ENCODE results near the gene MTHFD1L.
"Not testable (repeated sequence)": the region's sequence is repeated elsewhere in the genome, so short reads cannot be mapped to it uniquely, and the experiment has no call there.

The MTHFD1L gene

DNA sequence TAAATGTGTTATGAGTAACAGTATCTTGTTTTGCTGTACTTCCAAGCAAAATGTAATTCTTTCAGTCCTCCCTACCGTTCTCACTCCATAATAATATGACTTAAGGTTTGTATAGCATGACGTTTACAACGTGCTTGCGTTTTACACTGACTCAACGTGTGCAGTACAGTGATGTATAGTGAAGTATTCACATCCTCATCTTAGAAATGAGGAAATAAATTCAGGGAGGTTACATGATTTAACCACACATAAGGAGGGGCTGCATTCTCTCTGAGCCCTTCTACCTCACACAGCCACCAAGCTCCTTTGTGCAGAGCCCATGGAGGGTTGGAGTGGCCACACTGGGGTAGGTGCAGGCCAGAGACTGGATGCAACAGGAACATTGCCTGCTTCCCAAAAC is 164.5 kb downstream of the MTHFD1L start:
- intact Hi-C loops (cut with DNase I) = no loop called here
- DNase-seq = no peak

DNA sequence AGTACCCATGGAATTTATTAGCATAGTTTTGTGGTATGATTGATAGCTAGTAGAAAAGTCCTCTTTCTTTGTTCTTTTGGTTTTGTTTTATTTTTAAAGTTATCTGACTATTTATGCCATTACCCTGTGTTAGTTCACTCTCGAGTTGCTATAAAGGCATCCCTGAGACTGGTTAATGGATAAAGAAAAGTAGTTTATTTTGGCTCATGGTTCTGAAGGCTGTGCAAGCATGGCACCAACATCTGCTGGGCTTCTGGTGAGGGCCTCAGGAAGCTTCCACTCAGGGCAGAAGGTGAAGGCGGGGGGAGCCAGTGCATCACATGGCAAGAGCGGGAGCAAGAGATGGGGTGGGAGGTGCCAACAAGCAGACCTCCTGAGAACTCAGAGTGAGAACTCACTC is 166.5 kb downstream of the MTHFD1L start:
- DNase-seq = no peak
- intact Hi-C loops (cut with DNase I) = no loop called here

DNA sequence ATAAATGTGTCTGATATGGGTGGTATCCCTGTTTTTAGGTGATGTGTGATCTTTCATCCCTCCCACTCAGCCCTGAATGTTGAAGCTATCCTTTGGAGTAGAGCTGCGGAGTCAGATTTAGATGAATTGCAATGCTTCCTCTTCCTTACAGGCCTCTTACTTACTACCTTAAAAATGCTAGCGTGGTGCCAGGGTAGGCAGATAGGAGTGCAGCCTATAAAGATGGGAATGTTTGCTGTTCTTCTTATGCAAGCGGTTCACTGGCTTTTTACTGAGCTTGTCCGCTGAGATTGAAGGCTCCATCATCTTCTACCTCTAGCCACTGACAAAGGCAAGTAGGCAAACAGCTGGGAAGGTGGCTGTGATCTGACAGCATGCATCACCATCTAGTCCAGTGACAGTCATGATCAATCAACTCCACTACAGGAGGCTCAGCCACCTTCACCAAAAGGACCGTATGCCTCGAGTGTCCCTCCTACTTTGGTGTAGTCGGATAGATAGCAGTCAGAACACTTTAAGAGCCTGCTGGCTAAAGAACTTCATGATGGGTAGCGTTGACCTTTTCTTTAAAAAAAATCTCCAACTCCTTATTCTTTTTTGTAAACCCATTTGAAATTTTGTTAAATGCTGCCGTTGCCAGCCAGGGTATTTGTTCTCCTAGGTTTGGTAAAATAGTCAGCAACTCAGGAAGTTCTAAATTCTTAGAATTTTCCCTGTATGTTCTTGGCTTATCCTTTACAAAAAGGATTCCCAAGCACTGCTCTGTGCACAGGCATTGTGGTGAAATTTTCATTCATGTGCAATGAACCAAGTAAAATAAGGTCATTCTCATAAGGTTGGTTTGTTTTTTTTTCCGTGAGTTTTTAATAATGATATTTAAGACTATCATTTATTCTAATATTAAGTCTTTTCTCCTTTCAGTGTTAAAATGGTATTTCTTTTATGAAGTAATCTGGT is 169.6 kb downstream of the MTHFD1L start:
- DNase-seq = no peak
- intact Hi-C loops (cut with DNase I) = no loop called here

GRCh38 chr6:151036211-151036721 is 170.8 kb downstream of the MTHFD1L start:
- DNase-seq; intact Hi-C loops (cut with DNase I): not testable (repeated sequence)

GRCh38 chr6:151036869-151037680 is 171.6 kb downstream of the MTHFD1L start:
- intact Hi-C loops (cut with DNase I) = no loop called here
- DNase-seq = no peak

GRCh38 chr6:151038616-151039015 is 173.1 kb downstream of the MTHFD1L start:
- DNase-seq = no peak
- intact Hi-C loops (cut with DNase I) = no loop called here

DNA sequence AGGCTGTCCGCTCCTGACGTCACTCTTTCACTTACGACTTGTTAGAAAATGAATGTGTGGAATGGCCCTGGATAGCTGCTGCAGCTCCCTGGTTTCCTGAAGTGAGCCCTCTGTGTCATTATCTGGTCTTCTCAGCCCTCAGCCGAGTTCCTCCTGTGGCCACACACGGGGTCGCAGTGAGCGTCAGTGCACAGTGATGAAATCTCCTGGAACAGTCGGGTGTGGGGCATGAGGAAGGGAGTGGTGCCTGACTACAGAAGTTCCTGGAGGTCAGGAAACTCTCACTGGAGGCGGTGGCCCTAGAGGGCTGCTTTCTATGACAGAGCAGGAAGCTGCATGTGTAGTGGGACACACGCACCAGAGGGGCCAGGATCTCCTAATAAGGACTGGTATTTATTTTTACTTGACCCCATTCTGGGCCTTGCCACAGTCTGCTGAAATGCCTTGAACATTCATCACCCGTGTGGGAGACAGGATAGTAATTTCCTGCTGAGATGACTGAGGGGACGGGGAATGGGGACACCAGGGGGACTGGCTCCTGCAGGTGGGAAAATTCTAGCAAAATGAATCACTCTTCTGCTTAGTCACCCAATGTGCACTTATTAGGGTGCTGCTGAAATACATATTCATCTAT is 175.5 kb downstream of the MTHFD1L start:
- intact Hi-C loops (cut with DNase I); DNase-seq: not testable (repeated sequence)

DNA sequence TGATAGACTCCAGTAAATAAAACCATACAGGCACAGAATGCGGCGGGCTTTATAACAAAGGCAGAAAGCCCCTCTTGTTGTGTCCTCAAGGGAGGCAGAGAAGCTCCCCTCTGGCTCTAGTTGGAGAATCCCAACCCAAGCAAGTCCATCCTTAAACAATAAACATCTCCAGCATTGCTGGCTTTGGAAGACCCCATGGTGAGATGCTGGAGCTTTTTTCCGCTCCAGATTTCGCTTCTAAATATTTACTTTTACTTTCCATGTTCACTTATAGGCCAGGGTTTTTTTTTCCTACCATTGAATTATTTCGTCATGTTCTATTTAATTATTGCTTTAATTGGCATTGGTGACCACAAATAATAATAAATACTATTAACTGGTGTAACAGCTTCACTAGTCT is 176.2 kb downstream of the MTHFD1L start:
- intact Hi-C loops (cut with DNase I) = no loop called here
- no peak for DNase-seq

DNA sequence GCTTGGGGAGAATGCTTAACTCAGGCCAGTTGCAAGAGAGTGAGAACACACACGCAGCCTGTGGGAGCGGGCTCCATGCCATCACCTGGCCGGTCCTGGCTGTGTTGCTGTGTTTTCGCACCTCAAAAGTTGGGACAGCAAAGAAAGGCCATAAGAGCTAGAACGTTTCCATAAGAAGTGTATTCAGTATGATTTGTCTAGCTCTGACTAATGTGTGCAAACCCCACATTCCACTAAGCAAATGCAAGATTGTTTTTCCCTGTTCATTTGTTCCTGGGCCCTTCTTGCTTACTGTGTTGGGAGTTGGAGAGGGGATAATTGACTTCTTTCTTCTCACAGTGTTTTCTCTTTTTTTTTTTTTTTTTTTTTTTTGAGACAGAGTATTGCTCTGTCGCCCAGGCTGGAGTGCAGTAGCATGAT is 177.4 kb downstream of the MTHFD1L start:
- intact Hi-C loops (cut with DNase I); DNase-seq: not testable (repeated sequence)

GRCh38 chr6:151043944-151044343 is 178.4 kb downstream of the MTHFD1L start:
- no peak for DNase-seq

GRCh38 chr6:151044465-151045441 is 179.3 kb downstream of the MTHFD1L start:
- DNase-seq = no peak
- intact Hi-C loops (cut with DNase I) = no loop called here

More at GRCh38 chr6:151043944-151044343, 178.4 kb downstream of the MTHFD1L start:
- intact Hi-C loops (cut with DNase I) = no loop called here

- DNase-seq; intact Hi-C loops (cut with DNase I): not testable (repeated sequence)
Measured at GRCh38 chr6:151045511-151046222, 180.2 kb downstream of the MTHFD1L start.

- DNase-seq = no peak
Measured at GRCh38 chr6:151051164-151051563, 185.7 kb downstream of the MTHFD1L start.

DNA sequence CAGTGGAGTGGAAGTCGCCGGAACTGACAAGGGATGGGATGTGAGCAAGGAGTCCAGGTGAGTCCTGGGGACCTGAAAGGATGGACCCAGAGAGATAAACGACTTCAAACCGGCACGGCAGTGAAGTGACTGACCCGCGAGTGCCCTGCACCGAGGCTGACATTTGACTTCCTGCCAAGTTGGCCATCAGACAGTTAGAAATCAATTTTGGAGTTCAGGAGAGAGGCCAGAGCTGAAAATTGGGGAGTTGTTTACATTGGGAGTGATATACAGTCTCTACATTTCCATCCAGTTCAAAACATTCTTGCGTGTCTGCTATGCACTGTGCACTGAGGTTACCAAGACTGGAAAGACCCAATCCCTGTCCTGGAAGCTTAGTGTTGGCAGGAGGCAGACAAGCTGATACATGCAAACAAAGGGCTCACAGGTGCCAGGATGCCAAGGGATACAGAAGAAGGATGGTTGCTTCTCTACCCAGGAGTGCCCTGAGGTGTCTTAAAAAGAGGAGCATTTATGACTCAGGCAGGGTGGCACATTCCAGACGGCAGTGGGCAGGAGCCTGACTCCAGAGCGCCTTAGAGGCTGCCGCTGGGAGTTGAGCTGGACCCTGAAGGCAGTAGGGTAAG is 186.6 kb downstream of the MTHFD1L start:
- DNase-seq = no peak
- intact Hi-C loops (cut with DNase I) = no loop called here

More at GRCh38 chr6:151051164-151051563, 185.7 kb downstream of the MTHFD1L start:
- intact Hi-C loops (cut with DNase I) = no loop called here

- intact Hi-C loops (cut with DNase I) = no loop called here
- DNase-seq = no peak
Measured at GRCh38 chr6:151054306-151054705, 188.8 kb downstream of the MTHFD1L start.

DNA sequence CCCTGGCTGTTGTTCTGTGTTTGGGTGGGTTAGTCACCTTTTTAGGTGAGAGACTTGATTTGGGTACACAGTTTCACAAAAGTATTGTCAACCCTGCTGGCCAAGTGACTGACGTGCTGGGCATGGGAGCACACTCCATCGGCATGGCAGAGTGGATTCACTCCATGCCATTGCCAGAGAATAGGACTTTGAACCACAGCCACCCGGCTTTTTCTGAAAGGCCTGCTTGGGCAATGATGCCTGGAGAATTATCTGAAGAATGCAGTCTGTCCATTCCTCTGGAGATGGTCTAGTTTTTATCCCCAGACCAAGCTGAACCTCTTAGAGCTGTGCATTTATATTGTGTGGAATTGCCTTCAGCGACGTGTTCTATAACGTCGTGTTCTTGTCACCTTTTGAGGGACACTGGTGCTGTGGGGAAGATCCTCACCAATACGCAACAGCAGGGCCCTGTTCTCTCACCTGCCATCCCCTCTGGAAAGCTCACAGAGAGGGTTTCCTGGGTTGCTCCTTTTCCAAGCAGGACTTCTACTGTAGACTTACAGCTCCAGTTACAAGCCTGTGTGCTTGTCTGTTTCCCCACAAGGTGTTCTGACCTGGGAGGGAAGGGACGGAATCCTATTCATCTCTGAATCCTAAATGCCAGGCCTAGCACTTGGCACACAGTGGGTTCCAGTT is 190.9 kb downstream of the MTHFD1L start:
- intact Hi-C loops (cut with DNase I) = no loop called here

DNA sequence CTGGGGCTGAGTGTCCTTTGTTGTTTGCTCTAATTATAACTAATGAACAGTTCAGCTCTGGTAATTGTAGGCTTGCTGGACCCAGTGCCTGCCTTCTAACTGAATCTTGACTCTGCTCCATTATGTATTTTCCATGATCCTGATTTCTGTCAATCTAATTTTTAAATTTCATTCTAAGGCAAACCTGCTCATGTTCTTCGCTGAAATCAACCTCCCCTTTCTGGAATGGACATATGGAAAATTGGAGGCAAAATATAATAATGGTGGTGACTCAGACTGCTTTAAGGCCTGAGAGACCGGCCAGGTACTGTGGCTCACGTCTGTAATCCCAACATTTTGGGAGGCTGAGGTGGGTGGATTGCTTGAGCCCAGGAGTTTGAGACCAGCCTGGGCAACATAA is 191.6 kb downstream of the MTHFD1L start:
- no peak for DNase-seq
- intact Hi-C loops (cut with DNase I) = no loop called here

More for the DNA sequence above, 190.9 kb downstream of the MTHFD1L start:
- no peak for DNase-seq

Data from posterior cingulate gyrus (tissue), 11 donors.